Brain pericyte (primary cell): ENCODE measurements around the gene APBB1.
A peak's percentile ranks its signal among the peaks of the same experiment; 100 is the strongest.

Experiments
- DNase-seq: peaks from one replicate; pipeline ENCODE4 v3.0.0-alpha.2; 2012; ENCODE audit warnings: low read depth, low spot score

Gene APBB1

DNA sequence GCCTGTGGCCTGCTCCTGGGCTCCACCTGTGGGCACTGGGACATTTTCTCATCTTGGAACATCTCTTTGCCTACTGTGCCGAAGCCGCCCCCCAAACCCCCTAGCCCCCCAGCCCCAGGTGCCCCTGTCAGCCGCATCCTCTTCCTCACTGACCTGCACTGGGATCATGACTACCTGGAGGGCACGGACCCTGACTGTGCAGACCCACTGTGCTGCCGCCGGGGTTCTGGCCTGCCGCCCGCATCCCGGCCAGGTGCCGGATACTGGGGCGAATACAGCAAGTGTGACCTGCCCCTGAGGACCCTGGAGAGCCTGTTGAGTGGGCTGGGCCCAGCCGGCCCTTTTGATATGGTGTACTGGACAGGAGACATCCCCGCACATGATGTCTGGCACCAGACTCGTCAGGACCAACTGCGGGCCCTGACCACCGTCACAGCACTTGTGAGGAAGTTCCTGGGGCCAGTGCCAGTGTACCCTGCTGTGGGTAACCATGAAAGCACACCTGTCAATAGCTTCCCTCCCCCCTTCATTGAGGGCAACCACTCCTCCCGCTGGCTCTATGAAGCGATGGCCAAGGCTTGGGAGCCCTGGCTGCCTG, 27.3 kb downstream of the APBB1 start:
- DNase-seq: no peak

DNA sequence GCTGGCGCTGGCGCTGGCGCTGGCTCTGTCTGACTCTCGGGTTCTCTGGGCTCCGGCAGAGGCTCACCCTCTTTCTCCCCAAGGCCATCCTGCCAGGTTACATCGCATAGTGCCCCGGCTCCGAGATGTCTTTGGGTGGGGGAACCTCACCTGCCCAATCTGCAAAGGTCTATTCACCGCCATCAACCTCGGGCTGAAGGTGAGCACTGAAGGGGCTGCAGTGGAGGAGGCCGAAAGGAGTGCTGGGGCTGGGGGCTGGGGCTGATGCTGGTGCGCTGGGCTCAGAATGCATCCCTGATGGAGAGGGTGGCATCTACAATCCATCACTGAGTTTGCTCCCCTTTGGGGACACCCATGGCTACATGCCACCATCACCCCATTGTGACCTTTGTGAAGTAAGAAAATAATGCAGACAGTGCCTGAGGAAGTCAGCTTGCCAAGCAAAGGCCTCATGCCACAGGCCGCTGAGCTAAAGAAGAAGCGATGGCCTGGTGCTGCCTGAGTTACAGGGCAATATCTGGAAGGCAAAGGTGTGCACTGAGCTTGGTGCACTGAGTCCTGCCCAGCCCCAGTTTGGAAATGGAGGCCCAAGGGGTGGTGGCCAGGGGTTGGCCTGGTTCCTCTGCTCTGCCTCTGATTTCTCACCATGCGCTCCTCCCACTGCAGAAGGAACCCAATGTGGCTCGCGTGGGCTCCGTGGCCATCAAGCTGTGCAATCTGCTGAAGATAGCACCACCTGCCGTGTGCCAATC, 28.0 kb downstream of the APBB1 start:
- DNase-seq: no peak

DNA sequence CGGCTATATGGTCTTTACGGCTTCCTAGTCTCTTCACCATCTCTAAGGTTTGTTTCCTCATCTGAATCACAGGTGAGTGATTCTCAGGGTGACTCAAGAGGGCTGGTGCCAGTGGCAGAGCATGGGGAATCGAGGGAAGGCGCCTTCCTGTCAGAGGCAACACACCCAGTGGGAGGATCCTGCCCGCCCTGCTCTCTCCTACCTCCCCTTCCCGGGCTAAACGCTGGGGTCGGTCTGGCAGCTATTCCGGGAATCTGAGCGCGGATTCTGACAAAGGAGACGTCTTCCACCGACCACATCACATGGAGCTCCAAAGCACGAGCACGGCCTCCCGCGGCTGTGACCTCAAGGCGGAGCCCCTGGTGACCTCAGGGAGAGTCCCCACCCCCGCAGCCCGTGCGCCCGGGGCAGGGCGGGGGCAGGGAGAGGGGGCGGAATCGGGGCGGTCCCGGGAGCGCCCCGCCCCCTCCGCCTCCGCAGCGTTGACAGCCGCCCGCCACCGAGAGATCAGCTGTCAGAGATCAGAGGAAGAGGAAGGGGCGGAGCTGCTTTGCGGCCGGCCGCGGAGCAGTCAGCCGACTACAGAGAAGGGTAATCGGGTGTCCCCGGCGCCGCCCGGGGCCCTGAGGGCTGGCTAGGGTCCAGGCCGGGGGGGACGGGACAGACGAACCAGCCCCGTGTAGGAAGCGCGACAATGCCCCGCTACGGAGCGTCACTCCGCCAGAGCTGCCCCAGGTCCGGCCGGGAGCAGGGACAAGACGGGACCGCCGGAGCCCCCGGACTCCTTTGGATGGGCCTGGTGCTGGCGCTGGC, 28.8 kb downstream of the APBB1 start, which contains the start of gene SMPD1:
SMPD1 (plus strand) TSS at position 570 of the 813 bp plus-strand sequence; CDS start at position 695, 125 bp downstream.
- DNase-seq: peak; percentile 81

DNA sequence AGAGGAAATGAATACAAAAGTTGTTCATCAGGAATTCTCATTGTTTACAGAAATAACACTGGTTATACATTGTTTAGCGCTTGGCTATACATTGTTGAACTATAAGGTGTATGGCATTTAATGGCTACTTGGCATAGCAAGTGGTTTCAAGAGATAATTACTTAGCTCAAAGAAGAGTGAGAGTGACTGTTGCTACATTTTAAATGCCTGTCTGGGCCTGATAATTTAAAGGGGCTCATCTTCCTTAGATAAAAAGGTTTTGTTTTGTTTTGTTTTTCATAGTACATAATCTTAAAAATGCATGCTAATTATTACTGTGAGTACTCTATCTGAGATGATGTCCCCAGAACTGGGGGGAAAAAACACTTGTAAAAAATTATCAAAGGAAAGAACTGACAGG, 30.1 kb downstream of the APBB1 start:
- DNase-seq: no peak

DNA sequence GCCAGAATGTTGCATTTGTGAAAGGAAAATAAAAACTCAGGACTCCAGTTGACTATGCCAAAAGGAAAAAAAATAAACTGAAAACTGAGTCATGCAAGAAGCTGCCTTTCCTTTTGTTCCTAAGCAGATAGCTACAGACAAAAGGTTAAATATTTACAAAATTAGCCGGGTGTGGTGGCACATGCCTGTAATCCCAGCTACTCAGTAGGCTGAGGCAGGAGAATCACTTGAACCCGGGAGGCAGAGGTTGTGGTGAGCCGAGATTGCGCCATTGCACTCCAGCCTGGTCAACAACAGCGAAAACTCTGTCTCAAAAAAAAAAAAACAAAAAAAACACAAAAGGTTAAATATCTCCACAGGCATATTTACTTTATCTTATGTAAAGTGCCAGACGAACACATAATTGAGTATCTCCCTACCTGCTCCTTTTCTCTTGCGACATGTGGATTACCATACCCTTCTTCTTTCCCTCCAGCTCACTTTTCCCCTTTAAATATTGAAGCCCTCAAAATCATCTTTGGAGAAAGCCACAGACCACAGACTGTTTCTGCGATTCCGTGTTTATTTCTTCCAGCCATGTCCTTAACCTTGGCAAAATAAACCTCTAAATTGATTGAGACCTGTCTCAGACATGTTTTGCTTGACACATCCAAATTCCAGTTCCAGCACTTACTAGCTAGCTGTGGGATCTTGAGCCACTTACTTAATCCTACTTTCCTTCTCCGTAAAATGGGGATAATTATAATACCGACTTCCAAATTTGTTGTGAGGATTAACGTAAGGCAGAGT, 30.9 kb downstream of the APBB1 start:
- DNase-seq: no peak

DNA sequence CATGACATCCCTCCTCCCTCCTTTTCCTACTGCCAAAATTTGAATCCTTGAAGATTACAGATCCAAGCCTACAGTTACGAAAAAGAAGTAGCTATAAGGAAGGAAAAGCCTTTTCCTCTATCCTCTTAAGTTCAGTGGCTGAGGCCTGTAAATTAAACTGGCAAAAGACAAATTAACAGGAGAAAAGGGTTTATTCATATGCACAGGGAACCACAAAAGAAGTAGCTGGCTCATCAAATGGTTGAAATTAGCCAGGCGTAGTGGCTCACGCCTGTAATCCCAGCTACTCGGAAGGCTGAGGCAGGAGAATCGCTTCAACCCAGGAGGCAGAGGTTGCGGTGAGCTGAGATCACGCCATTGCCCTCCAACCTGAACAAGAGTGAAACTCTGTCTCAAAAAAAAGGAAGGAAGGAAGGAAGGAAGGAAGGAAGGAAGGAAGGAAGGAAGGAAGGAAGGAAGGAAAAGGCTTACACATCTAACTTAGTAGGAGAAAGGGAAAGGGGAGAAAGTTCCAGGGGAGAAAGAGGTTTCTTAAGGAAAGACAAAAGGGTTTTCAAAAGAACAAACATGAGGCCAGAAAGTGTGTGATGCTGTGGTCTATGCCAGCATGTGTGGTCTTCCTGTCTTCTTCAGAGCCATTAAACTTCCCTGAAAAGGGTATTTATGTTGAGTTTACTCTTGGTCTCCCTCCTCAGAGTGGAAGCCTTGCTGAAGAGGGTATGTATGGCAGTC, 33.7 kb downstream of the APBB1 start:
- DNase-seq: no peak

DNA sequence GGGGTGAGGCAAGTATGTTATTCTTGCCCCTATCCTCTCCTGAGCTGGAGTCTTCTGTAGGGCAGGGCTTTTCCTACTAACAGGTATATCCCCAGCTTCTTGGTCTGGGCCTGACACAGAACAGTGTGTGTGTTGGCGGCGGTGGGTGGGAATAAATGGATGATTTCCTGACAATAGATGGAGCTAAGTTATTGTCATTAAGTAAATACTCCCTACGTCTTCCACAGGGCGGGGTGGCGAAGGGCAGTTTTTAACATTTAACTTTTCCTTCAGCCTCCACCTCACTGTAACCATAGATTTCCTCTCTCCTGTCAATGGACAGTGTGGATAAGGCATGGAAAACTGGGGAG, 40.3 kb downstream of the APBB1 start:
- no peak for DNase-seq

DNA sequence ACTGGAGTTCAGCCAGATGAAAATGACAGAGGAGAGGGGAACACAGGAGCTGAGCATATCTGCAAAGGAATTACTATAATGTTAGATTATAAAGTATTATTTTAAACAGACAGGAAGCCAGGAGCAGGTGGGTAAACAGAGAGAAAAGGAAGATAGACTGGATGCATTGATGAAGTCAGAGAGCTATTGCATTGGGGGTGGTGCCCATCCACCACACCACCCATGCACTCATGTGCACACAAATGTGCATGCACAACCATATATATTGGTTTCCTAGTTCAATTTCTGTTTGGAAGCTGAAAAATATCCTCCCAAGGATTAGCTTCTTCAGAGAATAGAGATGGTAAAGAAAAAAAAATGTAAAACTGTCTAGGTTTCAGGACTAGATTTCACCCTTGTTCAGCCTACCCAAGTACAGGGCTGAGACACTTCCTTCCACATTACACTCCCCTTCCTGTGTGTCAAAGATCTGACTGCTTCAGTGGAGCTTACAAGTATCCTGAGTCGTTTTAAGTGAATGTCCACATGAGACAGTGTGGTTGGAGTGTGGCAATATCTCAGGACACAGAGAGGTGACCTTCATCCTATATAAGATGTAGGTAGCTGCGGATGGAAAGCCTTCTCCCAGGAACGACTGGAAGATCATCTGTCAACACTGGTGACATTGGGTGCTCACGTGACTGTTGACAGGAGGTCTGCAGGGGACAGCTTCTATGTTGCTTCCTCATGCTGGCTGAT, 40.8 kb downstream of the APBB1 start:
- no peak for DNase-seq

DNA sequence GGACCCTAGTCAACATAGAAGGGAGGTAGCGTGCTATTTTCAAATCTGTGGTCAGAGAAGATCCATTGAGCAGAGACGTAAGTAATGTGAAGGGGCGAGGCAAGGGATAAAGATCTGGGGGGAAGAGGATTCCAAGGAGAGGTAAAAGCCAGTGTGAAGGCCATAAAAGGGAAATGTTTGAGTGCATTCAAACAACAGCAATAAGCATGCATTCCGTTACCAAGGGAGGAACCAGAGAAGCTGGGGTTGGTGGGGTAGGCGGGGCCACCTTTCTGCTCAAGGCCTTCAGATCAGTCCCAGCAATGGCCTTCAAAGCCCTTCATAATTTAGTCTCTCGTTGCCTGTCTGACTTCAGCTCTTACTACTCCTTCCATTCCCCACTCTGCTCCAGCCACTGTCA, 47.1 kb downstream of the APBB1 start:
- no peak for DNase-seq

DNA sequence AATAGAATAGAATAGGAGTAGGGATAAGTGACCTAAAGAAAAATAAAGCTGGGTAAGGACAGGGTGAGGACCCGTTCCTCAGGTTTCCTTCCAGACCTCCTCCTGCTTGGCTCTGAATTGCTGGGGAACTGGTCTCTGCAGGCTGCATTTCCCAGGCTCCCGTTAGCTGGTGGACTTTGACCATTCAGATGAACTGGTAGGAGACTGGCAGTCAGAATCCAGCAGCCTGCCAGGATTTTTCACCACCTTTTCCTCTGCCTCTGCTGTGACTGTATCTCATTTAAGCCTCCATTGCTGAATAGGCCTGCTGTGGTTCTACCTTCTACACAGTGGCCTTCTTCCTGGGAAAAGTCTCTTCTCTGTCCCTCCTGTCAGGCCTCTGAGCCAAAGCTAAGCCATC, 53.2 kb downstream of the APBB1 start:
- no peak for DNase-seq

DNA sequence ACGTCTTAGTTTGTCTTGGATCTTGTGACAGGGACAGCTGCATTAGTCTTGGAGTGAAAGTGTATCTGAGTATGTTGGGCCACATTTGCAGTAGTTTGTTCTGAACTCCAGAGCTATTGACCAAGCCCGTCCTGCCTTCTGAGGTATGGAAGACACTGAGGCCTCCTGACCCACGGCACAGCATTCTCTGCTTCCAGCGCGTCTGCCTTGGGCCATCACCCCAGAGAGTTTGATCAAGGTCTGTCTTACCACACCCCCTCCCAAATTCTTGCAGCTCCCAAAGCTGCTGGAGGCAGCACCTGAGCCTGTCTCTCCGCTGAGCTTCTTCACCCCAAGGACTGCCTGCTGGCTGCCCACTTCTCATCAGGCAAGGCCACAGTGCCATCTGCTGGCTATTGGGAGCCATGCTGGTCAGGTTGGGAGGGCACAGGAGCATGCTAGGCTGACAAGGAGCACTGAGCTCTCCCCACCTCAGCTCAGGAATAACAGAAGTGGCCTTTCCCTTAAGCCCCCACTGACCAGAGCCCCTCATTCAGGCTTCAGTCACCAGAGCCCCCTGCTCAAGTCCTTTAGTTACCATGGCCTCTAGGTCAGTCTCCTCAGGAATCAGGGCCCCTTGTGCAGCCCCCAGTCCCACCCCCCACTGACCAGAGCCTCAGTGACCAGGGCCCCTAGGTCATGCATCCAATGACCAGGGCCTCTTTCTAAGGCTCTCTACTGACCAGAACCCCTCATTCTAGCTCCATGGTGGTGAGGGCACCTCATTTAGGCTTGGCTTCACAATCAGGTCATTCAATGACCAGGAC, 55.8 kb downstream of the APBB1 start:
- peak; percentile 47 for DNase-seq

DNA sequence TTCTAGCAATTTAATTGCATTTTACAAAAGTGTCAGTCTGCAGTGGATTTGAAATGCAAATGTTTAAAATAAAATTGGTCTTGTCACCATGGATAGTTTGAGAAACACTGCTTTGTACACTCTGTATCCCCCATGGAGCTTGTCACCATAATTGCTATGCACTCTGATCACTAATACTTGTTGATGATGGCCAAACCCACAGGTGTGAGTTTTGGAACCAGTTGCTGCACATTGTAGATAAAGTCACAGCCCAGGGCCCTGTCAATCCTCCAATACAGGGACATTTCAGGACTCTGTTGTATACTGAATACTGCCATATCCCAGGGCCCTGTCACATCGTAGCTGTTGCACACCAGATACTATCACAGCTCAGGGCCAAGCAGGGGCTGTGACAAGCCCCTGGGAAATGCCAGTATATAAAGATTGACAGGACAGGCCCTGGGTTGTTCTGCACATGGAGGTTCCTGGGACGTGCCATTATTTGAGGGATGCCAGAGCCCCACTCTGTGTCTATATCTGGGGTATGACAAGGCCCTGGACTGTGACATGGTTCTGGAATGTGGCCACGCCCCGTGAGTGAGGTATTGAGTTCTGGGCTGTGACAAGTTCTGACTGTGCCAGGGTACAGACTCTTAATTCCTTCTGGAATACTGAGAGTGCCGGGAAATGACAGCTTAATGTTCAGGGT, 56.6 kb downstream of the APBB1 start:
- no peak for DNase-seq

DNA sequence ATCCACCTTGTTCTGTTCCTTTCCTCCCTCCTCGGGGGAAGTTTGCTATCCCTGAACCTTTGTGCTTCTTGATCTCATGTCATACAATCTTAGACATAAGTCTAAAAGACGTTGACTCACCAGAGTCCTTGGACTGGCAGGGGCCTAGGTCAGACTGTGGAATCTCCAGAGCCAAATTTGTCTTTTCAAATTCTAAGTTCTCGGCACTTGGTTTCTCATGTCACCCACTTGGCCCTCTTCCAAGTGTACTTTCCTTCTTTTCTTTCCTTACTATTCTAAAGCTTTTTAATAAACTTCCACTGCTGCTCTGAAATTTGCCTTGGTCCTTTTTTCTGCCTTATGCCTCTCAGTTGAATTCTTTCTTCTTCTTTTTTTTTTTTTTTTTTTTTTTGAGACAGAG, 58.7 kb downstream of the APBB1 start:
- DNase-seq: no peak

DNA sequence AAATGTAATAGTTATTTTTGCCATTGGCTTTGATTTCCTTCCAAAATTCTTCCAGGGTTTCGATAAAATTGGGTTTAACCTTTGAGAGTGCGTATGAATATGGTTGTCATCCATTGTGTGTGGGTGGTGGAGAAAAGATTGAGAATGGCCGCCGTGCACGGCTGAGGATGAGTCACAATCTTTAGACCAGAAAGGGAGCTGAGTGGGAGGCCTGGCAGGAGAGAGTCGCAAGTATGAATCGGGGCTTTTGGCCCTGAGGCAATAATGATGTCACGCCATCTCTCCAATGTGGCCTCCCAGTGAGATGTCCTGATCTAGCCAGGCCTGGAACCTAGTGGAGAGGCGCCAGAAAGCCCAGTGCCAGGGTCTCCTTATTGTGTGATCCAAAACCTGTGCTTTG, 61.7 kb downstream of the APBB1 start:
- no peak for DNase-seq

DNA sequence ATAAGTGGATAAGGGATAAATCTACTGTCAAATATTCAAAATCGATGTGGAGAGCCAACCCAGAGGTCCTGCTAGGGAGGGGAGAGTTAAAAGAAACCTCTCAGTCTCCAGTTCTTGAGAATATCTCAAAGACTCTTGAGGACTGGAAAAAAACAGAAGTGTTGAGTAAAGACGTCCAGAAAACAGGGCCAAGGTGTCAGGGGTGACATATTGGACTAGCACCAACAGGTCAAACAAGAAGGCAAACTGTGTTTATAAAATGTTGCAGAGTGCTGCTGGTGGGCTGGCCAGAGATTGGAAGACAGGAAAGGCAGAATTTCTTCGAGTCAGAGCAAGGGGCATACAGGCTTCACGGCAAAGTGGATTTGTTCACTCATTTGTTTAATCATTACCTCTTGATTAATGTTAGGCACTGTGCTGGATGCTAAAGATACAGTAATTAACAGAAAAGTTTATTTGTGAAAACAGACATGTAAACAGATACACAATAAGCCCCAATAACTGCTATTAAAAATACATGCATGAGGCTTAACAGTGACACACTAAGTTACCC, 62.3 kb downstream of the APBB1 start:
- no peak for DNase-seq

DNA sequence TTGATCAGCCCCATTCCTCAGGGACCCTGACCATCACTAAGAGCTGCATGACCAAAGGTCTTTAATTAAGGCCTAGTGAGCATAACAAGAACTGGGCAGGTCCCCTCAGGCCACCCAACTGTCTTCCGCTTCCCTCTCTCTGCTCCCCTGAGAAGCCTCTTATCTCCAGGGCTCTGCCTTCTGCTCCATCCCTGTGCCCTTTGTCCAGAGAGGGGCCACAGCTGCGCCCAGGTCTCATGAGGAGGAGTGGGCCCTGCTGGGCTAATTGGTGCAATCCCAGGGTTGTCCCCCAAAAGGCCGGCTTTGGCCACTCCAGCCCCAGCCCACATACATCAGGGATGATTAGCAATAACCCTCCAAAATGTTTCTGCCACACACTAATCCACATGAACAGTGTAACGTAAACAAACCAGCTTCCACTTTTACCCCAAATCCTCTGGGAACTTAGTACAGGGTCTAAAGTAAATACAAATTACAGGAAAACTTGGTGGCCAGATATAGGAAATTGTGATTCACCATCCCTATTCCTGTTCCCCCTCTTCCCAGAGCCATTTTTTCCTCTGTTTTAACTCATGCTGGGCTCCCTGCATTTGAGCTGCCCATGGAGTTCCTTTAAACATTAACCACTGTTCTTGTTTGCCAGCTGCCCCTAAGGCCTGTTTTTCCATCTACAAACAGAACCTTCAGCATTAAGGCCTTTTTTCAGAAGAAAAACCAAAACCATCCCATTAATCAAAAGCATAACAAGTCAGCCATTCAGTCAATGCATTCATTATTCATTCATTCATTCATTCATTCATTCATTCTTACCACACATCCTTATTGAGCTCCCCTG, 64.0 kb downstream of the APBB1 start:
- no peak for DNase-seq

DNA sequence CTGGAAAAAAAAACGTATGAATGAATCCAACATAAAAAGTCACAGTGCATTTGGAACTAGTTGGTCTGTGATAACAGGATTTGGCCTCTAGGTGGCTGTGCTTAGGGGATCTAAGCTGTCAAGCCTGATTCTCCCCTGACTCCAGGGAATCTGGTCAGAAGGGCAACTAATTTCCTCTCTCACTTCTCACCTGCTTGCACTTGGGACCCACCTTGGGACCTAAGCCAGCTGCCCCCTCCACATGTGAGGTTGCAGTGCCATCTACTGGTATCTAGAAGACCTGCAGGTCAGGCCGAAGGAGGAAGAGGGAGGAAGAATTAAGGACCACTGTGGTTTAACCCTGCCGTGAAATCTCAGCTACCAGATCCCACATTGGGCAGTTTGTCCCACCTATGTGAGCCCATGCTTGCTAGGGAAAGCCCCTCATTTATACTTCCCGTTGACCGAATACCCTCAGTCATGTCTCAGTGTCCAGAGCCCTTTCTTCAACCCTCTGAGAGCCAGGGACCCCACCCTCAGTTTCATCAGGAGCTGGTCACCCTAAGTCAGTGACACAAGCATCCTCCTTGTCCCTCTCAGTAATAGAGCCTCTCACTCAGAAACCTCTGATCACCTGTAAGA, 65.4 kb downstream of the APBB1 start:
- peak; percentile 29 for DNase-seq
